Stimulated activated CD8-positive, alpha-beta memory T cell treated with anti-CD3 and anti-CD28 coated beads, Interleukin-2, amount 100 ng/mL, for 1 hour (primary cell): ENCODE results near the gene FBXO44.

Experiments
- DNase-seq, 2 donors: peaks; one replicate each; pipeline ENCODE4 v3.0.0-alpha.2; 2020; ENCODE audit warnings: low read depth in 2 of 2

Gene FBXO44

DNA sequence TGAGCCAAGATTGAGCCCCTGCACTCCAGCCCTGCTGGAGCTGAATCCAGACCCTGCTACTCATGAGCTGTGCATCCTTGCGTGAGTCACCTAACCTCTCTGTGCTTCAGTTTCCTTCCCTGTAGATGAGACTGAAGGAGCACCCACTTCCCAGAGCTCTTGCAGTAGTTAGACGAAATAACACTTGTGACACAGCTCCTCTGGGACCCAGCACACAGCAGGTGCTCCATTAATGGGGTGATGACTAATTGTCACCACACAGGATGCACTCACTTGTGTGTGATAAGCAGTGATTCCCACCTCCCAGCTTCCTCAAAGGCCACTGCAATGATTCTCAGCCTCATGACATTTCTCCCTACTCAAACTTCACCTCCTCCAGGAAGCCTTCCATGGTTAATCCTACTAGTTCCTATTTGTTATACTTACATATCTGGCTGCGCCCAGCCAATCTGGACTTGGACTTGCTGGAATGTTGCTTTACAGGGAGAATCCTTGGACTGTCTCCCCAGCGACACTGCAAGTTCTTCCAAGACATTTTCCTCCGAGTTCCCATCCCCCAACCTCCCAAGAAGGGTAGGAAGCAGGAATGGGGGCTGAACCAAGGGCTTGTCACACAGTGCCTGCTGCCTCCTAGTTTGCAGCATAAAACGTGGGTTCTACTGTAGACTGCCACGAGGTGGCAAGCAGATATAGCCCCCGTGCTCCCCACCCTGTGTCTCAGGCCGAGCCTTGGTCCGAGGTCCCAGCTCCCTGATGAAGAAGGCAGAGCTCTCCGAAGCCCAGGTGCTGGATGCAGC lies 54.1 kb downstream of the FBXO44 start:
- DNase-seq: no peak

DNA sequence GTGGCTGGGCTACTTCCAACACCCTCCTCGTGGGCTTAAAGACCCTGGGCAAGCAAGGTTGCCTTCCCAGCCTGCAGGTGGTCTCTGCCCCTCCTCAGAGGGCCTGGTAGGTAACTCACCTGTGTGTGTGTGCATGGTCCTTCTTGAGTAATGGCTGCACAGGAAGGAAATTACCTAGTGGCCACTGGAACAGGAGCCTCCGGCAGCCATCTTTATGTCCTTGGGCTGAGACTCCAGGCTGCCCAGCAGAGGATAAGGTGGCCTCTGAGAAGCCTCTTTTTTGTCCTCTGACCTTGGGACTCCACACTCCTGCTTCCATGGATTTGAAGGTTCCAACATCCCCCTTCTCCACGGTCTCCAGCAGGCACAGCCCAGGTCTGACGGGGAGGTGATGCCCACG lies 56.8 kb downstream of the FBXO44 start:
- DNase-seq: no peak

DNA sequence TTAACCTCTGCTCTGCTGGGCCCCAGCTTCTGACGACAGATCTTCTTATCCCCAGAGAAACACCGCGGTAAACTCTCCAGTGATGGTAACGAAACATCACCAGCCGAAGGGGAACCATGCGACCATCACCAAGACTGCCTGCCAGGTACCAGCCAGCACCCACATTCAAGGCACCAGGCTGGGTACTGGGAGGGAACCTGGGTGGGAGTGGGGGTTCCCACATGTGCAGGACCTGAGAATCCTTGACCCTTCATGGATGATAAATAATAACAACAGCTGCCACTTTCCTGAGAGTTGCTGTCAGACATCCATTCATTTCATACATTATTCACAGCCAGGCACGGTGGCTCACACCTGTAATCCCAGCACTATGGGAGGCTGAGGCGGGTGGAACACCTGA lies 57.6 kb downstream of the FBXO44 start:
- no peak for DNase-seq
